Breast epithelium (tissue), 3 donors: ENCODE measurements around the gene ZMIZ2.

ENCODE experiments used
- POLR2AphosphoS5 ChIP-seq, 3 donors: sonication (generic); formaldehyde crosslinking; IDR thresholded peaks; one replicate each; pipeline ENCODE4 v1.6.1; 2017; ENCODE audit warnings: antibody characterized with exemption in 3 of 3
- TF ChIP-seq, protein P1 (sequence below), 3 donors: fragments of 450-650 bp; IDR thresholded peaks; one replicate each; pipeline ENCODE4 v1.5.1; 2016 to 2017; ENCODE audit warnings: antibody characterized with exemption in 3 of 3, mild to moderate bottlenecking in 3 of 3, moderate library complexity in 3 of 3

DNA sequence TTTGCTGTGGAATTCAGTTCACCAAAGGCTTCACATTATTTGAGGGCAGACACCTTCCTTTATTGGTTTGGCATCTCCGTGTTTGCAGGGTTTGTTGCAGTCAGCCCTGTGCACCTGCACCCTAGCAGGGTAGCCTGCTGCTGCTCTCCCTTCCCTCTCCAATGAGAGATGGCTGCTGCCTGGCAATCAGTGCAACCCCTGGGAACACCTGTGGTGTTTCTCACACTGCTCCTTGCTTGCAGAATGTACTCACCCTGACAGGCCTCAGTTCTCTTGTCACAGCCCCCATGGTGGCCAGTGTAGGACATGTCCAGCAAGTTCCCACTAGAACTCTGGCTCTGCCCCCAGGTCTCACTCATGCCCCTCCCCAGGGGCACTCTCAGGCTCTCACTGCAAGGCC, 35.7 kb downstream of the ZMIZ2 start:
- TF ChIP-seq, protein P1, sequence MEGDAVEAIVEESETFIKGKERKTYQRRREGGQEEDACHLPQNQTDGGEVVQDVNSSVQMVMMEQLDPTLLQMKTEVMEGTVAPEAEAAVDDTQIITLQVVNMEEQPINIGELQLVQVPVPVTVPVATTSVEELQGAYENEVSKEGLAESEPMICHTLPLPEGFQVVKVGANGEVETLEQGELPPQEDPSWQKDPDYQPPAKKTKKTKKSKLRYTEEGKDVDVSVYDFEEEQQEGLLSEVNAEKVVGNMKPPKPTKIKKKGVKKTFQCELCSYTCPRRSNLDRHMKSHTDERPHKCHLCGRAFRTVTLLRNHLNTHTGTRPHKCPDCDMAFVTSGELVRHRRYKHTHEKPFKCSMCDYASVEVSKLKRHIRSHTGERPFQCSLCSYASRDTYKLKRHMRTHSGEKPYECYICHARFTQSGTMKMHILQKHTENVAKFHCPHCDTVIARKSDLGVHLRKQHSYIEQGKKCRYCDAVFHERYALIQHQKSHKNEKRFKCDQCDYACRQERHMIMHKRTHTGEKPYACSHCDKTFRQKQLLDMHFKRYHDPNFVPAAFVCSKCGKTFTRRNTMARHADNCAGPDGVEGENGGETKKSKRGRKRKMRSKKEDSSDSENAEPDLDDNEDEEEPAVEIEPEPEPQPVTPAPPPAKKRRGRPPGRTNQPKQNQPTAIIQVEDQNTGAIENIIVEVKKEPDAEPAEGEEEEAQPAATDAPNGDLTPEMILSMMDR (IDR thresholded peaks at IDR 0.05), result no peak
- TF ChIP-seq POLR2AphosphoS5 (IDR thresholded peaks at IDR 0.05), result no peak
